ENCODE measurements around the gene EXOC3L4.

GRCh38 chr14:103130017-103130764, 35.7 kb downstream of the EXOC3L4 start:
- TF ChIP-seq EZH2phosphoT487 (IDR thresholded peaks at IDR 0.05; ENCODE audit: insufficient read depth, low read depth) (no peak), EZH2 (IDR thresholded peaks at IDR 0.05; ENCODE audit: insufficient read depth, poor library complexity, severe bottlenecking) (no peak)

All from GM23248 (cell line).